GM08714 (cell line): ENCODE measurements around the gene GMPR.
"Not testable (repeated sequence)": the region's sequence is repeated elsewhere in the genome, so short reads cannot be mapped to it uniquely, and the experiment has no call there.

Source experiments
- H3K4me3 ChIP-seq: fragments of 200-500 bp; sonication (Bioruptor generic); 2 replicates; pipeline ENCODE4 v1.5.1; 2014; ENCODE audit warnings: mild to moderate bottlenecking, low read length, inconsistent platforms
- ZNF274 ChIP-seq: IDR thresholded peaks from 2 replicates; pipeline ENCODE4 v1.6.1; 2012; ENCODE audit warnings: mild to moderate bottlenecking, low read depth, low read length

Gene GMPR

GRCh38 chr6:16267428-16268263, 29.3 kb downstream of the GMPR start:
- TF ChIP-seq ZNF274 = no peak
- H3K4me3 ChIP-seq = no peak overlapping the region

- not testable (repeated sequence) for H3K4me3 ChIP-seq
Measured at GRCh38 chr6:16269442-16270070, 31.2 kb downstream of the GMPR start.

GRCh38 chr6:16270178-16270794, 31.9 kb downstream of the GMPR start:
- TF ChIP-seq ZNF274 = no peak
- H3K4me3 ChIP-seq = no peak overlapping the region

GRCh38 chr6:16271428-16271827, 33.0 kb downstream of the GMPR start:
- TF ChIP-seq ZNF274 = no peak
- no peak overlapping the region for H3K4me3 ChIP-seq

GRCh38 chr6:16272201-16272600, 33.8 kb downstream of the GMPR start:
- no peak overlapping the region for H3K4me3 ChIP-seq
- no peak for TF ChIP-seq ZNF274

- no peak overlapping the region for H3K4me3 ChIP-seq
- no peak for TF ChIP-seq ZNF274
Measured at GRCh38 chr6:16273256-16273655, 34.9 kb downstream of the GMPR start.

GRCh38 chr6:16274483-16274882, 36.1 kb downstream of the GMPR start:
- H3K4me3 ChIP-seq = no peak overlapping the region
- TF ChIP-seq ZNF274 = no peak

GRCh38 chr6:16274885-16275589, 36.6 kb downstream of the GMPR start:
- H3K4me3 ChIP-seq = no peak overlapping the region
- no peak for TF ChIP-seq ZNF274

GRCh38 chr6:16277101-16277981, 39.0 kb downstream of the GMPR start:
- no peak for TF ChIP-seq ZNF274
- H3K4me3 ChIP-seq = no peak overlapping the region

- H3K4me3 ChIP-seq = no peak overlapping the region
- TF ChIP-seq ZNF274 = no peak
Measured at GRCh38 chr6:16278048-16278724, 39.8 kb downstream of the GMPR start.

GRCh38 chr6:16278750-16279149, 40.4 kb downstream of the GMPR start:
- no peak for TF ChIP-seq ZNF274
- no peak overlapping the region for H3K4me3 ChIP-seq

- no peak for TF ChIP-seq ZNF274
- H3K4me3 ChIP-seq = no peak overlapping the region
Measured at GRCh38 chr6:16279243-16279642, 40.9 kb downstream of the GMPR start.

GRCh38 chr6:16282370-16282769, 44.0 kb downstream of the GMPR start:
- no peak for TF ChIP-seq ZNF274
- no peak overlapping the region for H3K4me3 ChIP-seq
